ENCODE measurements around the gene CLIP2. TPM values are rescaled to one million over a fixed set of nuclear protein-coding genes. Genes with fewer than 3 reads are reported as not detected.

CLIP2 gene
- total and polyA plus RNA-seq, 2 of the 4 experiments (the other 2 are of a cell fraction): 18.1 to 20.7 TPM

DNA sequence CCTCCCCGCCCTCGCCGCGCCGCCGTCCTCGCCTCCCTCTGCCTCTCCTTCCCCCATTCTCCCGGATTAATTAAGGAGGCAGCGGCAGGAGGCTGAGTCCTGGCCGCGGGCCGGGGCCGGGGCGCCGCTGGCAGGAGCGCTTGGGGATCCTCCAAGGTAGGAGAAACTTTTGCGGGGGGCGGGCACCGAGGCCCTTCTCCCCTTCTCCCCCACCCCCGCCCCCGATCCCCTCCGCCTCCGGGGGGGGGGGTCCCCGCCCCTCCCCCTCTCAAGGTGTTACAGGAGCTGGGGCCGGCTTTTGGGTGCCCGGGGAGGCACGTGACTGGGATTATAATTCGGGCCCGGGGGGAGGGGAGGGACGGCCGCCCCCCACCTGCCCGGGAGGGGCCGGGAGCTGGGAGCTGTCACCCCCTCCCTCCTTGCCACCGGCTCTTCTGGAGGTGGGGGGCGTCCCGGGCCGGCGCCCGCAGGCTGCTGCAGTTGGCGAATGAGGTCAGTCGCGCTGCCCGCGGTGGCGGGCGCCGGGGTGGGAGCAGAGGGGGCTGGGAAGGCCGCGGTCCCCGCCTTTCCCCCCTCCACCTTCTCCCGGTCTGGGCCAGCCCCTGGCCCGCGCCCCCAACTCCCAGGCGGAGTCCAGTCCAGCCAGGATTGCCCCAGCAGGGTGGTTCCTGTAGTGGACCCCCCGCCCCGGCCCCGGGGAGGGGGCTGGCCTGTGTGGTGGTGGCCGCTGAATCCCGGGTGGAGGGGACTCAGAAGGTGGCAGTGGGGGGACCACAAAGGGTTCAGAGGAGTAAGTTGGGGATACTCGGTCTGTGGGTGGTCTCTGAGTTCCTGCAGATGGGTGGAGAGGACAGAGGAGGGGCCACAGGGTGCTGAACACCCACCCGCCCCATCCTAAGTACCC lies 165.1 kb downstream of the CLIP2 start (continued):
- TF ChIP-seq, protein P1, sequence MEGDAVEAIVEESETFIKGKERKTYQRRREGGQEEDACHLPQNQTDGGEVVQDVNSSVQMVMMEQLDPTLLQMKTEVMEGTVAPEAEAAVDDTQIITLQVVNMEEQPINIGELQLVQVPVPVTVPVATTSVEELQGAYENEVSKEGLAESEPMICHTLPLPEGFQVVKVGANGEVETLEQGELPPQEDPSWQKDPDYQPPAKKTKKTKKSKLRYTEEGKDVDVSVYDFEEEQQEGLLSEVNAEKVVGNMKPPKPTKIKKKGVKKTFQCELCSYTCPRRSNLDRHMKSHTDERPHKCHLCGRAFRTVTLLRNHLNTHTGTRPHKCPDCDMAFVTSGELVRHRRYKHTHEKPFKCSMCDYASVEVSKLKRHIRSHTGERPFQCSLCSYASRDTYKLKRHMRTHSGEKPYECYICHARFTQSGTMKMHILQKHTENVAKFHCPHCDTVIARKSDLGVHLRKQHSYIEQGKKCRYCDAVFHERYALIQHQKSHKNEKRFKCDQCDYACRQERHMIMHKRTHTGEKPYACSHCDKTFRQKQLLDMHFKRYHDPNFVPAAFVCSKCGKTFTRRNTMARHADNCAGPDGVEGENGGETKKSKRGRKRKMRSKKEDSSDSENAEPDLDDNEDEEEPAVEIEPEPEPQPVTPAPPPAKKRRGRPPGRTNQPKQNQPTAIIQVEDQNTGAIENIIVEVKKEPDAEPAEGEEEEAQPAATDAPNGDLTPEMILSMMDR (conservative IDR thresholded peaks at IDR 0.05; ENCODE audit: low read depth, low read length): no peak
- TF ChIP-seq SMC3 (IDR thresholded peaks at IDR 0.05; ENCODE audit: low read depth, low read length): no peak
- TF ChIP-seq CHD1 (IDR thresholded peaks at IDR 0.05; ENCODE audit: low read depth, low read length): 0 out of 2 replicates have a peak, but pooled peaks have one; percentile 60
- TF ChIP-seq MAFK (IDR thresholded peaks at IDR 0.05; ENCODE audit: low read depth, low read length): no peak
- peak; percentile 47 for TF ChIP-seq BHLHE40 (IDR thresholded peaks at IDR 0.05; ENCODE audit: low read depth, low read length)
- TF ChIP-seq POLR2A (IDR thresholded peaks at IDR 0.05; ENCODE audit: low read depth, low read length): peak; percentile 26; the same call in 1 of the 2 replicates
- TF ChIP-seq MXI1 (IDR thresholded peaks at IDR 0.05; ENCODE audit: borderline replicate concordance, low read depth, low read length): no peak
- TF ChIP-seq RCOR1 (IDR thresholded peaks at IDR 0.05; ENCODE audit: insufficient replicate concordance, low read length): no peak
